Osteocyte (in vitro differentiated cells): ENCODE data around the gene LZTFL1. TPM values are rescaled to one million over a fixed set of nuclear protein-coding genes. Genes with fewer than 3 reads are reported as not detected.

ENCODE experiments used
- DNase-seq: peaks from one replicate; pipeline ENCODE4 v3.0.0; 2021; ENCODE audit warnings: mixed read lengths; ENCODE audit not compliant: unreplicated experiment; ENCODE audit errors: extremely low spot score
- H3K27ac Mint-ChIP-seq: one replicate; pipeline ENCODE4 v1.8.0; 2021; ENCODE audit warnings: mild to moderate bottlenecking, mixed read lengths; ENCODE audit not compliant: unreplicated experiment
- H3K27me3 Mint-ChIP-seq: one replicate; pipeline ENCODE4 v1.8.0; 2021; ENCODE audit warnings: mixed read lengths; ENCODE audit not compliant: unreplicated experiment
- H3K36me3 Mint-ChIP-seq: one replicate; pipeline ENCODE4 v1.8.0; 2021; ENCODE audit warnings: mixed read lengths; ENCODE audit not compliant: unreplicated experiment
- H3K4me1 Mint-ChIP-seq: one replicate; pipeline ENCODE4 v1.8.0; 2021; ENCODE audit warnings: mixed read lengths; ENCODE audit not compliant: unreplicated experiment
- H3K4me3 Mint-ChIP-seq: one replicate; pipeline ENCODE4 v1.8.0; 2021; ENCODE audit warnings: mild to moderate bottlenecking, moderate library complexity, mixed read lengths; ENCODE audit not compliant: unreplicated experiment
- H3K9me3 Mint-ChIP-seq: one replicate; pipeline ENCODE4 v1.8.0; 2021; ENCODE audit warnings: mixed read lengths; ENCODE audit not compliant: unreplicated experiment
- CTCF ChIP-seq: fragments of 200-600 bp; sonication (generic); IDR thresholded peaks from 2 replicates; pipeline ENCODE4 v1.5.0; 2021; ENCODE audit warnings: antibody characterized with exemption, mild to moderate bottlenecking, moderate library complexity
- total RNA-seq: library from RNA; stranded (reverse); gene quantifications from 2 replicates; pipeline ENCODE4 v1.2.1, GENCODE V29; 2021

LZTFL1 gene
- total RNA-seq, 1 donor from 2014 or later, result 20.2 TPM

- DNase-seq, result no peak
- Mint-ChIP-seq H3K36me3 (no peaks in the 10 kb centered on the region), H3K27ac (no peak overlapping the region), H3K9me3 (no peaks in the 10 kb centered on the region), H3K4me1 (peaks cover 13% of the 10 kb centered on the region), H3K27me3 (peaks cover 38% of the 10 kb centered on the region), H3K4me3 (peak overlapping the region; percentile 96)
- no peak for TF ChIP-seq CTCF
Observed at GRCh38 chr3:45842851-45843625, 1.1 kb upstream of the LZTFL1 start.

GRCh38 chr3:45841420-45841756, 531 bp downstream of the LZTFL1 start:
- TF ChIP-seq CTCF, result no peak
- Mint-ChIP-seq H3K27ac (peak overlapping the region; percentile 97), H3K27me3 (peaks cover 23% of the 10 kb centered on the region), H3K36me3 (peaks cover 7% of the 10 kb centered on the region), H3K9me3 (no peaks in the 10 kb centered on the region), H3K4me1 (peaks cover 13% of the 10 kb centered on the region), H3K4me3 (peak overlapping the region; percentile 96)
- DNase-seq, result no peak

GRCh38 chr3:45838466-45838865, 3.5 kb downstream of the LZTFL1 start:
- Mint-ChIP-seq H3K36me3 (peaks cover 21% of the 10 kb centered on the region), H3K4me1 (peaks cover 13% of the 10 kb centered on the region), H3K27ac (no peak overlapping the region), H3K27me3 (peaks cover 4% of the 10 kb centered on the region), H3K9me3 (no peaks in the 10 kb centered on the region), H3K4me3 (no peak overlapping the region)
- DNase-seq, result no peak
- TF ChIP-seq CTCF, result no peak

- Mint-ChIP-seq H3K36me3 (peaks cover 59% of the 10 kb centered on the region), H3K4me1 (no peaks in the 10 kb centered on the region), H3K27ac (no peak overlapping the region), H3K9me3 (no peaks in the 10 kb centered on the region), H3K27me3 (no peaks in the 10 kb centered on the region), H3K4me3 (no peak overlapping the region)
- peak; percentile 38 for TF ChIP-seq CTCF
- DNase-seq, result no peak
Observed at GRCh38 chr3:45832699-45833098, 9.2 kb downstream of the LZTFL1 start.

- no peak overlapping the region for H3K27ac Mint-ChIP-seq
- H3K4me3 Mint-ChIP-seq, result no peak overlapping the region
- no peaks in the 10 kb centered on the region for H3K4me1 Mint-ChIP-seq
- no peaks in the 10 kb centered on the region for H3K9me3 Mint-ChIP-seq
- TF ChIP-seq CTCF, result no peak
- no peak for DNase-seq
- H3K27me3 Mint-ChIP-seq, result no peaks in the 10 kb centered on the region
- peaks cover 60% of the 10 kb centered on the region for H3K36me3 Mint-ChIP-seq
Observed at GRCh38 chr3:45830121-45830520, 11.8 kb downstream of the LZTFL1 start.
